GM18508 (cell line): Measurements from ENCODE around the gene DBT.
"Not testable (repeated sequence)": the region's sequence is repeated elsewhere in the genome, so short reads cannot be mapped to it uniquely, and the experiment has no call there.

ENCODE experiments used
- ATAC-seq: cut with Tn5 transposase; IDR thresholded peaks from one replicate; pipeline ENCODE4 v1.9.1; 2021; ENCODE audit warnings: moderate number of reproducible peaks; ENCODE audit not compliant: insufficient read depth, unreplicated experiment

Gene DBT

DNA sequence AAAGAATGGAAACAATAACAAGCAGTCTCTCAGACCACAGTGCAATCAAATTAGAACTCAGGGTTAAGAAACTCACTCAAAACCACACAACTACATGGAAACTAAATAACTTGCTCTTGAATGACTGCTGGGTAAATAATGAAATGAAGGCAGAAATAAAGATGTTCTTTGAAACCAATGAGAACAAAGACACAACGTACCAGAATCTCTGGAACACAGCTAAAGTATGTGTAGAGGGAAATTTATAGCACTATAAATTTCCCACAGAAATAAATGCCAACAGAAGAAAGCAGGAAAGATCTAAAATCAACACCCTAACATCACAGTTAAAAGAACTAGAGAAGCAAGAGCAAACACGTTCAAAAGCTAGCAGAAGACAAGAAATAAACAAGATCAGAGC lies 46.9 kb downstream of the DBT start:
- ATAC-seq, result not testable (repeated sequence)

DNA sequence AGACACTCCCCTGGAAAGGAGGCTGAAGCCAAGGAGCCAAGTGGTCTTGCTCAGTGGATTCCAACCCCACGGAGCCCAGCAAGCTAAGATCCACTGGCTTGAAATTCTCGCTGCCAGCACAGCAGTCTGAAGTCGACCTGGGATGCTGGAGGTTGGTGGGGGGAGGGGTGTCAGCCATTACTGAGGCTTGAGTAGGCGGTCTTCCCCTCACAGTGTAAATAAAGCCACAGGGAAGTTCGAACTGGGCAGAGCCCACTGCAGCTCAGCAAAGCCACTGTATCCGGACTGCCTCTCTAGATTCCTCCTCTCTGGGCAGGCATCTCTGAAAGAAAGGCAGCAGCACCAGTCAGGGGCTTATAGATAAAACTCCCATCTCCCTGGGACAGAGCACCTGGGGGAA lies 49.6 kb downstream of the DBT start:
- ATAC-seq, result not testable (repeated sequence)

GRCh38 chr1:100198596-100198995 lies 51.0 kb downstream of the DBT start:
- ATAC-seq, result no peak

DNA sequence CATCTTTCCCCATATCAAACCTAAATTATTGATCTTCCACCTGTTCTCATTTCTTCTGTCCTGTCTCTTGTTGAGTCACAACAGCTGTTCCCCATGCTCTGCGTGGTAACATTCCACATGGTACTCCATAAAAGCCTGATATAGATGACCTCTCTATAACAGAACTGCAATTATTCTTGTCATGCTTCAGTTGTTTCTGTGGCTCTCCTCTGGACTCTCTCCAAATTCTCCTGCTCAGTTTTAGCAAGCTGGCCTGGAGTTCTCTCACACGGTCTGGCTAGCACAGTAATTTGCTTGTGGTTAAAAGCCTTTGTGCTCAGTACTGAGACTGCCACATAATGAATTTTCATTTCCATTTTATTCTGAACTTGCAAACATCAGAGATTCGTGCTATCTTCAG lies 61.0 kb downstream of the DBT start:
- no peak for ATAC-seq

DNA sequence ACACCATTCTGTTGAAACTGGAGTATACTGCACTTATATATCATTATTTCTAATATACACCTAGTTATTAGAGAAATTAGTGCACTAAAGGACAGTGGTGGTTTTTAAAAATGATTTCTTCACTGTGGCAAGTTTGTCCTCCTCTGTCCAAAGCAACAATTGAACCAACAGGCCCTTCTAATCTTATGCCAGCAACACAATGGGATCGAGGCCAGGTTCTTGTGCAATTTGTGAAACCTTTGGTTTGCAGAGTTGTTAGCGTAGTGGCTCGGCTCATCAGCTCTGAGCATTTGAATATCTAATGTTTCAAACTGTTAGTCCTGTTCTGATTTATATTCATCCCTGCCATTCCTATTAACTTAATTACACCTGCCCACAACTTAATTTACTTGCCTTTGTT lies 61.7 kb downstream of the DBT start:
- no peak for ATAC-seq

DNA sequence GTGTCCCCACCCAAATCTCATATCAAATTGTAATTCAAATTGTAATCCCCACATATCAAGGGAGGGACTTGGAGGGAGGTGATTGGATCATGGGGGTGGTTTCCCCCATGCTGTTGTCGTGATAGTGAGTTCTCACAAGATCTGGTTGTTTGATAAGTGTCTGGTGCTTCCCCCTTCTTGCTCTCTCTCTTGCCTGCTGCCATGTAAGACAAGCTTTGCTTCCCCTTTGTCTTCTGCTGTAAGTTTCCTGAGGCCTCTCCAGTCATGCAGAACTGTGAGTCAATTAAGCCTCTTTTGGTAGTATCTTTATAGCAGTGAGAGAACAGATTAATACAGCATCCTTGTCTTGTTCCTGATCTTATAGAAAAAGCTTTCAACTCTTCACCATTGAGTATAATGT lies 65.1 kb downstream of the DBT start:
- ATAC-seq, result peak; percentile 93

DNA sequence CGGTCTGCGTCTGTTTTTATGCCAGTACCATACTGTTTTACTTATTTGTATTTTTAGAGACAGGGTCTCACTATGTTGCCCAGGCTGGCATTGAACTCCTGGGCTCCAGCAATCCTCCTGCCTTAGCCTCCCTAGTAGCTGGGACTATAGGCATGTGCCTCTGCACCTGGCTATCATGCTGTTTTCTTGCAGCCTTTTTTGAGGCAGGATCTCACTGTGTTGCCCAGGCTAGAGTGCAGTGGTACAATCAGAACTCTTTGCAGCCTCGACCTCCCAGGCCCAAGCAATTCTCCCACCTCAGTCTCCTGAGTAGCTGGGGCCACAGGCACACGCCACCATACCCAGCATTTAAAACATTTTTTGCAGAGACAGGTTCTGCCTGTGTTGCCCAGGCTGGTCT lies 66.3 kb downstream of the DBT start:
- no peak for ATAC-seq

GRCh38 chr1:100178091-100178490 lies 71.5 kb downstream of the DBT start, which contains the start of gene LRRC39:
Gene LRRC39, minus strand, starts transcription at chr1:100178256. Its CDS starts 9,740 bp downstream, at chr1:100168516.
- ATAC-seq, result no peak

- ATAC-seq, result no peak
Observed at GRCh38 chr1:100177295-100178041, 72.2 kb downstream of the DBT start.

DNA sequence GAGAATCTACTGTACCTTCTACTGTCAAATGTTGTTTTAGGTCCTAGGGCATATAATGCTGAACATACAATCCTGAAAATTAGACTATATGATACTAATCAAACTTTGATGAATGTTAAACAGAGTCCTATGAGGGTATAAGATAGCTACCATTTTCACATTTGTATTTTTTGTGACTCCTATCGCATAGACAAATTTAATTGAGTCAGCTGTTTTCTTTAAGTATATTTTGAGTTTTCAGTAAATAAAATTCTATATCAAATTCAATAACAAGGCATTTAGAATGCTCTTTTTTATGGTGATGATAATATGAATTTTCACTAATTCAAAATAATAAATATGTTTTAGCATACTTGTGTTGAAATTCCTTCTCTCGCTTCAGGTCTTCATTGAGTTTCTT lies 81.6 kb downstream of the DBT start:
- no peak for ATAC-seq

DNA sequence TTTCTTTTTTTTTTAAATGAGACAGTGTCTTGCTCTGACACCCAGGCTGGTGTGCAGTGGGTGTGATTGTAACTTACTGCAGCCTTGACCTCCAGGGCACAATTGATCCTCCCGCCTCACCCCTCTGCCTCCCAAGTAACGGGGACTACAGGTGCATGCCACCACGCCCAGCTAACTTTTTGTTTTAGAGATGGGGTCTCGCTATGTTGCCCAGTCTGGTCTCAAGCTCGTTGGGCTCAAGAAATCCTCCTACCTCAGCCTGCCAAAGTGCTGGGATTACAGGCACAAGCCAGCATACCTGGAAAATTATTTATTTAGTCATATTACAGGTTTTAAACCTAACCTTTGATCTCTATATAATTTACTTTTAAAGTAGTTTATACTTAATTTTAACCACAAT lies 84.9 kb downstream of the DBT start:
- no peak for ATAC-seq

DNA sequence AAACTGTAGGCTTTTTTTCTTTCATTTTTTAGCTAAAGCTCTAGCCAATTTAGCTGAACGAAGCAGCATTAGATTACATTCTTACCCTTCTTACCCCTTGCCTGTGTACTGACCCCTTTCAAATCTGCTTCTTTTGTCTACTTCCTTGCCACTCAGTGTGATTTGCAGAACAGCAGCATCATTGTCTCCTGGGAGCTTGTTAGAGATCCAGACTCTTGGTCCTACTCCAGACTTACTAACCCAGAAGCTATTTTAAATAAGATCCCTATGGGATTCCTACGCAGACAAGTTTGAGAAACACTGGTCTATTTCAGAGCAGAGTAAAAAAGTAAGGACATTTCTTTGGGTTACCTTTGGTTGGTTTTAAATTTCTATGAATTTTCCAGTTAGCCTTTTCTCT lies 85.4 kb downstream of the DBT start:
- no peak for ATAC-seq

- ATAC-seq, result no peak
Observed at GRCh38 chr1:100162881-100163280, 86.8 kb downstream of the DBT start.

GRCh38 chr1:100152271-100152670 lies 97.4 kb downstream of the DBT start:
- ATAC-seq, result peak; percentile 77

DNA sequence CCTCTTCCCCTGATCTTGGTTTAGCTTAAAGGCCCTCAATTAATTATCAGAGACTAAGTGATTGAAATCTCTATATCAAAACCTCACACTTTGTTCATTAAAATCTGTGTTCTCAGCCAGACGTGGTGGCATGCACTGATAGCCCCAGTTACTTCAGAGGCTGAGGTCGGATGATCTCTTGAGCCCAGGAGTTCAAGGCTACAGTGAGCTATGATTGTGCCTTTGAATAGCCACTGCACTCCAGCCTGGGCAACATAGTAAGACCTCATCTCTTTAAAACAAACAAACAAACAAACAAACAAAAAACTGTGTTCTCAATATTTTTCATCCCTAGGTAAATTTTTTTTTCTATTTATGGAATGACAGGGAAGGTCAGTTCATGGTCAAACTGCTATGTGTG lies 98.0 kb downstream of the DBT start:
- ATAC-seq, result no peak

GRCh38 chr1:100147875-100148274 lies 101.8 kb downstream of the DBT start:
- no peak for ATAC-seq

- no peak for ATAC-seq
Observed at GRCh38 chr1:100146958-100147357, 102.7 kb downstream of the DBT start.

- ATAC-seq, result no peak
Observed at GRCh38 chr1:100145116-100145515, 104.5 kb downstream of the DBT start.

DNA sequence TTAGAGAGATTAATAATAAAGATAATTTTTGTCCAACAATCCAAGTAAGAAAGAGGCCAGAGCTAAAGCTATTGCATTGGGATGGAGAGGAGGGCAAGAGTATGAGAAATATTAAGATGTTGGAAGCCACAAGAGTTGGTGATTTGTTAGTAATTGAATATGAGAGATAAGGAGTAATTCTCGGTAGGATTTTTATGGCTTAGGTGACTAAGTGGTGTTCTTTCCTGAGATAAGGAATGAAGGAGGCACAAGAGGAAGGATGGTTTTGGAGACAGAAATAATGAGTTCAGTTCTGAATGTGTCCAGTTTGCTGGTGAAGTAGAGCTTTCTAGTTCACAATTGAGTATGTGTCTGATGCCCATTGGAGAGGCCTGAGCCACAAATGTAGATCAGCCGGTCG lies 107.3 kb downstream of the DBT start:
- ATAC-seq, result no peak

DNA sequence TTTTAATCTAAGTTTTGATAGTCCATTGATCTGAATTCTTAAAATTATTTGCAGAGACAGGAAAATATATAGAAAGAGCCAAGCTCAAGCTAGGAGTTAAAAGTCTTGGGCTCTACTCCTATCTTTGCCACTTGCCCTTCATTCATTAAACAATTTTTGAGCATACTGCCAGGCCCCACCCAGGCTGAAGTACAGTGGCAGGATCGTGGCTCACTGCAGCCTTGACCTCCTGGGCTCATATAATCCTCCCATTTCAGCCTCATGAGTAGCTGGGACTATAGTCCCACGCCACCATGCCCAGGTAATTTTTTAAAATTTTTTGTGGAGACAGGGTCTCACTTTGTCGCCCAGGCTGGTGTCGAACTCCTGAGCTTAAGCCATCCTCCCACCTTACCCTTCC lies 108.4 kb downstream of the DBT start:
- no peak for ATAC-seq

GRCh38 chr1:100137602-100138001 lies 112.0 kb downstream of the DBT start:
- ATAC-seq, result no peak
